ENCODE measurements around the gene ATRIP. TPM values are rescaled to one million over a fixed set of nuclear protein-coding genes. Genes with fewer than 3 reads are reported as not detected.

The ATRIP gene
- total and polyA plus RNA-seq, 4 donors: 1.7 to 4.6 (median 2.9) TPM

GRCh38 chr3:48402281-48402732, 44.2 kb upstream of the ATRIP start:
- WGBS: 70% methylated on average over 8 of the region's 8 CpGs
- no peak for TF ChIP-seq JUND (IDR thresholded peaks at IDR 0.05)
- no peak for TF ChIP-seq GABPA (IDR thresholded peaks at IDR 0.05 in 1 of 2, conservative IDR thresholded peaks at IDR 0.05 in 1 of 2)
- no peak for TF ChIP-seq HNF4G (IDR thresholded peaks at IDR 0.05)
- no peak for TF ChIP-seq EGR1 (IDR thresholded peaks at IDR 0.05; ENCODE audit: low read depth in 2 of 2)
- TF ChIP-seq REST (IDR thresholded peaks at IDR 0.05): no peak
- TF ChIP-seq HNF4A (conservative IDR thresholded peaks at IDR 0.05): no peak
- TF ChIP-seq FOXA1 (IDR thresholded peaks at IDR 0.05): no peak
- no peak for TF ChIP-seq NR2F2 (IDR thresholded peaks at IDR 0.05)
- TF ChIP-seq ZBTB33 (IDR thresholded peaks at IDR 0.05): no peak
- no peak for TF ChIP-seq YY1 (IDR thresholded peaks at IDR 0.05)
- no peak for TF ChIP-seq RXRA (IDR thresholded peaks at IDR 0.05)
- TF ChIP-seq SP1 (IDR thresholded peaks at IDR 0.05): no peak
- no peak for TF ChIP-seq CTCF (IDR thresholded peaks at IDR 0.05; ENCODE audit: low read depth, low read length, missing input control)
- no peak for TF ChIP-seq TAF1 (conservative IDR thresholded peaks at IDR 0.05)
- TF ChIP-seq ATF3 (IDR thresholded peaks at IDR 0.05): no peak
- Histone ChIP-seq H3K36me3 (ENCODE audit: control insufficient read depth in 4 of 4, insufficient read depth in 3 of 4, low read depth in 1 of 4, low read length in 3 of 4) (peaks cover 11 to 46% (median 20%) of the 10 kb centered on the region in 4 donors), H3K4me1 (ENCODE audit: control insufficient read depth in 4 of 4, insufficient read depth in 4 of 4, low read length in 3 of 4) (no peaks in the 10 kb centered on the region), H3K4me3 (ENCODE audit: low read depth in 1 of 3, low read length in 3 of 3) (no peak overlapping the region), H3K9me3 (ENCODE audit: control insufficient read depth in 4 of 4, low read length in 3 of 4) (no peaks in the 10 kb centered on the region), H3K9ac (ENCODE audit: low read depth in 1 of 2, low read length in 2 of 2) (no peak overlapping the region), H3K27ac (ENCODE audit: low read depth in 1 of 2, low read length in 2 of 2) (no peak overlapping the region), H3K27me3 (ENCODE audit: control insufficient read depth in 4 of 4, insufficient read depth in 4 of 4, low read length in 3 of 4) (no peaks in the 10 kb centered on the region)
- no peak for DNase-seq (ENCODE audit: low spot score)

GRCh38 chr3:48402907-48403306, 43.6 kb upstream of the ATRIP start:
- Histone ChIP-seq H3K27me3 (ENCODE audit: control insufficient read depth in 4 of 4, insufficient read depth in 4 of 4, low read length in 3 of 4) (no peaks in the 10 kb centered on the region), H3K4me3 (ENCODE audit: low read depth in 1 of 3, low read length in 3 of 3) (no peak overlapping the region), H3K9me3 (ENCODE audit: control insufficient read depth in 4 of 4, low read length in 3 of 4) (no peaks in the 10 kb centered on the region), H3K9ac (ENCODE audit: low read depth in 1 of 2, low read length in 2 of 2) (no peak overlapping the region), H3K27ac (ENCODE audit: low read depth in 1 of 2, low read length in 2 of 2) (no peak overlapping the region), H3K36me3 (ENCODE audit: control insufficient read depth in 4 of 4, insufficient read depth in 3 of 4, low read depth in 1 of 4, low read length in 3 of 4) (peaks cover 11 to 52% (median 21%) of the 10 kb centered on the region in 4 donors), H3K4me1 (ENCODE audit: control insufficient read depth in 4 of 4, insufficient read depth in 4 of 4, low read length in 3 of 4) (no peaks in the 10 kb centered on the region)
- no peak for DNase-seq (ENCODE audit: low spot score)
- TF ChIP-seq MAX (IDR thresholded peaks at IDR 0.05) (no peak), JUND (IDR thresholded peaks at IDR 0.05) (no peak), GABPA (IDR thresholded peaks at IDR 0.05 in 1 of 2, conservative IDR thresholded peaks at IDR 0.05 in 1 of 2) (no peak), CTCF (IDR thresholded peaks at IDR 0.05; ENCODE audit: low read depth, low read length, missing input control) (no peak), RXRA (IDR thresholded peaks at IDR 0.05) (no peak), HNF4G (IDR thresholded peaks at IDR 0.05) (no peak), EGR1 (IDR thresholded peaks at IDR 0.05; ENCODE audit: low read depth in 2 of 2) (no peak), TAF1 (conservative IDR thresholded peaks at IDR 0.05) (no peak)
- 60% methylated on average over 3 of the region's 3 CpGs for WGBS

Data from liver (tissue), 9 donors.